Measurements from ENCODE around the gene MARCHF11. TPM values are rescaled to one million over a fixed set of nuclear protein-coding genes. Genes with fewer than 3 reads are reported as not detected.
A peak's percentile ranks its signal among the peaks of the same experiment; 100 is the strongest.

The MARCHF11 gene
- total and polyA plus RNA-seq, 8 donors = 0.17 TPM; not detected in 7

DNA sequence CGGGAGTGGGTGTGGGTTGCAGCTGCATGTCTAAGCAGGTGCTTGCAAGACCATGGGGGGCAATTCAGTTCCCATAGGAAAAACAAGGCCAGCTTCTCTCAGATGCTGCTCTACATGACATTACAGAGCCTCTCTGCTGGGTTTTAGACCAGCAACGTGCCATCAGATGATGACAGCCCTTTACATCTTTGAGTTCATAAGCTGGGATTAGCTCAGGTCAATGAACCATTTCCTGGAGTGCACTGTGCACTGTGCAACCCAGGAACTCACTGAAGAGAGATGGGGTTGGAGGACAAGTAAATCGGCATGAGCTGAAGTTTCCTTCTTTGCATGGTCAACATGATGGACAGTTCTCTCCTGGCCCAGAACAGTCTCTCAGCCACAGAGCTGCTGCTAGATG lies 160.6 kb downstream of the MARCHF11 start:
- intact Hi-C loops (cut with DNase I) = no loop called here

DNA sequence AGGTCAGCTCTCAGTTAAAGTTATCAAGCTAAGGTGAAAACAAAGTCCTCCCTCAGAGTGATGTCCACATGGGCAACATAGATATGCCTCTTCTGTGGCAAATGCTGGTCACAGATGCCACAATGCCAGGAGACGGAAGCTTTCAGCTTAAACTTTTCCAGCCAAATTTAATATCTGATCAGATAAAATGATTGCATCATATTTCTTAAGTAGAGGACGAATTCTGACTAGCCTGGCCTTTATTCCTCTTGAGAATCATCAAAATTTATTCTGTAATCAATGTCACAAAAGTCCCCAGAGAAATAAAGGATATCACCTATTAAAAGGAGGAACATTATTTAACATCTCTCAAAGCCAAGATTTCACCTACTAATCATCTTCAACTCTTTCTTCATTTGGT lies 161.9 kb downstream of the MARCHF11 start:
- H3K27ac ChIP-seq = no peak overlapping the region
- intact Hi-C loops (cut with DNase I) = no loop called here
- TF ChIP-seq, protein P1, sequence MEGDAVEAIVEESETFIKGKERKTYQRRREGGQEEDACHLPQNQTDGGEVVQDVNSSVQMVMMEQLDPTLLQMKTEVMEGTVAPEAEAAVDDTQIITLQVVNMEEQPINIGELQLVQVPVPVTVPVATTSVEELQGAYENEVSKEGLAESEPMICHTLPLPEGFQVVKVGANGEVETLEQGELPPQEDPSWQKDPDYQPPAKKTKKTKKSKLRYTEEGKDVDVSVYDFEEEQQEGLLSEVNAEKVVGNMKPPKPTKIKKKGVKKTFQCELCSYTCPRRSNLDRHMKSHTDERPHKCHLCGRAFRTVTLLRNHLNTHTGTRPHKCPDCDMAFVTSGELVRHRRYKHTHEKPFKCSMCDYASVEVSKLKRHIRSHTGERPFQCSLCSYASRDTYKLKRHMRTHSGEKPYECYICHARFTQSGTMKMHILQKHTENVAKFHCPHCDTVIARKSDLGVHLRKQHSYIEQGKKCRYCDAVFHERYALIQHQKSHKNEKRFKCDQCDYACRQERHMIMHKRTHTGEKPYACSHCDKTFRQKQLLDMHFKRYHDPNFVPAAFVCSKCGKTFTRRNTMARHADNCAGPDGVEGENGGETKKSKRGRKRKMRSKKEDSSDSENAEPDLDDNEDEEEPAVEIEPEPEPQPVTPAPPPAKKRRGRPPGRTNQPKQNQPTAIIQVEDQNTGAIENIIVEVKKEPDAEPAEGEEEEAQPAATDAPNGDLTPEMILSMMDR (IDR thresholded peaks at IDR 0.05) = no peak
- peaks cover 0 to 17% of the 10 kb centered on the region in 2 donors for H3K9me3 ChIP-seq
- no peak for DNase-seq
- no peak for ATAC-seq
- H3K4me1 ChIP-seq = no peaks in the 10 kb centered on the region
- H3K27me3 ChIP-seq = no peaks in the 10 kb centered on the region
- no peaks in the 10 kb centered on the region for H3K36me3 ChIP-seq
- H3K4me3 ChIP-seq = no peak overlapping the region

More for the DNA sequence above, 160.6 kb downstream of the MARCHF11 start:
- Histone ChIP-seq H3K27ac (no peak overlapping the region), H3K4me1 (no peaks in the 10 kb centered on the region), H3K4me3 (no peak overlapping the region), H3K36me3 (no peaks in the 10 kb centered on the region), H3K27me3 (no peaks in the 10 kb centered on the region), H3K9me3 (peaks cover 0 to 12% of the 10 kb centered on the region in 2 donors)
- TF ChIP-seq, protein P1 (IDR thresholded peaks at IDR 0.05) = no peak
- DNase-seq (peak in 1 of 4 donors; percentile 42), ATAC-seq (no peak)
